Peyer's patch (tissue), 4 donors: ENCODE measurements around the gene TMSB4X. TPM values are rescaled to one million over a fixed set of nuclear protein-coding genes. Genes with fewer than 3 reads are reported as not detected.
"Not testable (repeated sequence)": the region's sequence is repeated elsewhere in the genome, so short reads cannot be mapped to it uniquely, and the experiment has no call there.

Experiments used
- DNase-seq, 3 donors: peaks; one replicate each; pipeline ENCODE4 v3.0.0-alpha.2; 2017 to 2019
- H3K27ac ChIP-seq, 4 donors: fragments of 200-600 bp; sonication (generic); one replicate each; pipeline ENCODE4 v1.5.1; 2016 to 2019
- H3K27me3 ChIP-seq, 2 donors: fragments of 200-600 bp; sonication (generic); one replicate each; pipeline ENCODE4 v1.5.1; 2019
- H3K36me3 ChIP-seq, 3 donors: fragments of 200-600 bp; sonication (generic); one replicate each; pipeline ENCODE4 v1.5.1; 2016 to 2019
- H3K4me1 ChIP-seq, 4 donors: fragments of 200-600 bp; sonication (generic); one replicate each; pipeline ENCODE4 v1.5.1; 2016 to 2019
- H3K4me3 ChIP-seq, 4 donors: fragments of 200-600 bp; sonication (generic); 1 replicate in 3 of 4; 2 replicates in 1 of 4; pipeline ENCODE4 v1.5.1; 2016 to 2019; ENCODE audit warnings: mild to moderate bottlenecking in 1 of 4
- H3K9me3 ChIP-seq, 4 donors: fragments of 200-600 bp; sonication (generic); one replicate each; pipeline ENCODE4 v1.5.1; 2016 to 2019; ENCODE audit warnings: mild to moderate bottlenecking in 1 of 4
- CTCF ChIP-seq, 6 experiments: fragments of 450-650 bp in 4 of 6; fragments of 200-600 bp in 2 of 6; sonication (generic) in 1 of 6; IDR thresholded peaks; one replicate each; pipeline ENCODE4 v1.5.1; 2017 to 2019; ENCODE audit warnings: antibody characterized with exemption in 6 of 6, mild to moderate bottlenecking in 3 of 6, moderate library complexity in 1 of 6
- POLR2A ChIP-seq, 2 donors: fragments of 450-650 bp; IDR thresholded peaks; one replicate each; pipeline ENCODE4 v1.5.1; 2017; ENCODE audit warnings: antibody characterized with exemption in 2 of 2, mild to moderate bottlenecking in 2 of 2, moderate library complexity in 2 of 2
- total RNA-seq, 4 donors: library from RNA; depleted of rRNA; stranded (reverse); fragments of >200 nt; gene quantifications; one replicate each; pipeline ENCODE4 v1.1.0, GENCODE V29; 2016

Gene TMSB4X
- total RNA-seq, 4 donors from 2014 or later = 1,496 to 3,676 (median 1,701) TPM

- H3K27me3 ChIP-seq = no peaks in the 10 kb centered on the region
- H3K9me3 ChIP-seq = no peaks in the 10 kb centered on the region
- H3K4me1 ChIP-seq = no peaks in the 10 kb centered on the region
- H3K4me3 ChIP-seq = no peak overlapping the region
- H3K27ac ChIP-seq = peak overlapping the region in 3 of 4 donors; percentile 21 to 68 (median 53)
- no peak for TF ChIP-seq POLR2A (IDR thresholded peaks at IDR 0.05)
- no peak for TF ChIP-seq CTCF (IDR thresholded peaks at IDR 0.05)
- DNase-seq = no peak
- no peaks in the 10 kb centered on the region for H3K36me3 ChIP-seq
These were observed 39.5 kb downstream of the TMSB4X start for GRCh38 chrX:13014111-13015096.

- DNase-seq = no peak
- peak overlapping the region in 3 of 4 donors; percentile 15 to 35 (median 26) for H3K27ac ChIP-seq
These were observed 40.8 kb downstream of the TMSB4X start for GRCh38 chrX:13015536-13016236.

GRCh38 chrX:13016731-13017130 lies 41.8 kb downstream of the TMSB4X start:
- not testable (repeated sequence) for H3K4me1 ChIP-seq, H3K9me3 ChIP-seq, H3K4me3 ChIP-seq, H3K27me3 ChIP-seq, DNase-seq, H3K36me3 ChIP-seq
- peak overlapping the region in 2 of 4 donors; percentile 15 to 26 for H3K27ac ChIP-seq

More at GRCh38 chrX:13015536-13016236, 40.8 kb downstream of the TMSB4X start:
- Histone ChIP-seq H3K27me3 (no peaks in the 10 kb centered on the region), H3K9me3 (no peaks in the 10 kb centered on the region), H3K4me3 (no peak overlapping the region), H3K36me3 (no peaks in the 10 kb centered on the region), H3K4me1 (no peaks in the 10 kb centered on the region)
- TF ChIP-seq POLR2A (IDR thresholded peaks at IDR 0.05) (no peak), CTCF (IDR thresholded peaks at IDR 0.05) (no peak)

GRCh38 chrX:13022926-13023325 lies 48.0 kb downstream of the TMSB4X start:
- Histone ChIP-seq H3K27ac (peak overlapping the region in 1 of 4 donors; percentile 63), H3K36me3 (no peaks in the 10 kb centered on the region), H3K4me3 (no peak overlapping the region), H3K9me3 (no peaks in the 10 kb centered on the region), H3K27me3 (no peaks in the 10 kb centered on the region), H3K4me1 (no peaks in the 10 kb centered on the region)
- DNase-seq = no peak
- TF ChIP-seq CTCF (IDR thresholded peaks at IDR 0.05) = no peak
- TF ChIP-seq POLR2A (IDR thresholded peaks at IDR 0.05) = no peak

- H3K9me3 ChIP-seq = no peaks in the 10 kb centered on the region
- no peak overlapping the region for H3K4me3 ChIP-seq
- no peaks in the 10 kb centered on the region for H3K27me3 ChIP-seq
- H3K36me3 ChIP-seq = no peaks in the 10 kb centered on the region
- TF ChIP-seq POLR2A (IDR thresholded peaks at IDR 0.05) (no peak), CTCF (IDR thresholded peaks at IDR 0.05) (no peak)
- peak overlapping the region in 2 of 4 donors; percentile 57 to 63 for H3K27ac ChIP-seq
- no peak for DNase-seq
- peaks cover 0 to under 1% (median 0%) of the 10 kb centered on the region in 4 donors for H3K4me1 ChIP-seq
These were observed 48.7 kb downstream of the TMSB4X start for GRCh38 chrX:13023567-13023966.

GRCh38 chrX:13023979-13024378 lies 49.1 kb downstream of the TMSB4X start:
- H3K36me3 ChIP-seq = no peaks in the 10 kb centered on the region
- H3K4me1 ChIP-seq = peaks cover 0 to 5% (median 0%) of the 10 kb centered on the region in 4 donors
- peak overlapping the region in 2 of 4 donors; percentile 57 to 63 for H3K27ac ChIP-seq
- no peaks in the 10 kb centered on the region for H3K27me3 ChIP-seq
- TF ChIP-seq CTCF (IDR thresholded peaks at IDR 0.05) (no peak), POLR2A (IDR thresholded peaks at IDR 0.05) (no peak)
- H3K4me3 ChIP-seq = no peak overlapping the region
- no peak for DNase-seq
- no peaks in the 10 kb centered on the region for H3K9me3 ChIP-seq
